Activated CD4-positive, alpha-beta T cell treated with anti-CD3 and anti-CD28 coated beads, Interleukin-2, amount 50 U/mL, for 24 hours (primary cell): ENCODE data around the gene NAA40.
"Not testable (repeated sequence)": the region's sequence is repeated elsewhere in the genome, so short reads cannot be mapped to it uniquely, and the experiment has no call there.

Experiments
- DNase-seq, 2 donors: peaks; one replicate each; pipeline ENCODE4 v3.0.0-alpha.2; 2020; ENCODE audit warnings: low read depth in 1 of 2, low spot score in 1 of 2

NAA40 gene

DNA sequence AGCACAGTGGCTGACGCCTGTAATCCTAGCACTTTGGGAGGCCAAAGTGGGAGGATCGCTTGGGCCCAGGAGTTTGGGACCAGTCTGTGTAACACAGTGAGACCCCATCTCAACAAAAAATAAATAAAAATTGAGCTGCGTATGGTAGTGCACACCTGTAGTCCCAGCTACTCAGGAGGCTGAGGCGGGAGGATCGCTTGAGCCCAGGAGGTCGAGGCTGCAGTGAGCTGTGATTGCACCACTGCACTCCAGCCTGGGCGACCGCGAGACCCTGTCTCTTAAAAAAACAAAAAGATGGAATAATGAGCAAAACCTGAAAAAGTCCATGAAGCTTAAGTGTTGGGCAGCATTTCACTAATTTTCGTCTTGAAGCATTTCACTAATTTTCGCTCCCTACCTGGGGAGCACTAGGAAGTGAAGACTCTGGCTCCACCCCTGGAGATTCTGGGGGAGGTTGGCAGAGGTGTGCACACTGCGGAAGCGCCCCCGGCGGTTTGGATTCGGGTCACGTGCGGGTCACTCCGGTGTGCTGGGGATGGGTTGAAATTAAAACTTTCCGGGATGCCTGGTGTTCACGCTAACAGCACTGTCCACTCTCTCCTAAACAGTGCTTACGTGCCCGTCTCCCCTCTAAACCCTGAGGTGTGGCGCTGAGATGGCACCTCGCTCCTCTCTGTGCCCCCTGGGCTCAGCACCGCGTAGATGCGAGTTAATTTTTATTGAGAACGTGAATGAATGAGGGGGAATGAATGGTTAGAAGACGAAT is 906 bp upstream of the NAA40 start:
- no peak for DNase-seq

DNA sequence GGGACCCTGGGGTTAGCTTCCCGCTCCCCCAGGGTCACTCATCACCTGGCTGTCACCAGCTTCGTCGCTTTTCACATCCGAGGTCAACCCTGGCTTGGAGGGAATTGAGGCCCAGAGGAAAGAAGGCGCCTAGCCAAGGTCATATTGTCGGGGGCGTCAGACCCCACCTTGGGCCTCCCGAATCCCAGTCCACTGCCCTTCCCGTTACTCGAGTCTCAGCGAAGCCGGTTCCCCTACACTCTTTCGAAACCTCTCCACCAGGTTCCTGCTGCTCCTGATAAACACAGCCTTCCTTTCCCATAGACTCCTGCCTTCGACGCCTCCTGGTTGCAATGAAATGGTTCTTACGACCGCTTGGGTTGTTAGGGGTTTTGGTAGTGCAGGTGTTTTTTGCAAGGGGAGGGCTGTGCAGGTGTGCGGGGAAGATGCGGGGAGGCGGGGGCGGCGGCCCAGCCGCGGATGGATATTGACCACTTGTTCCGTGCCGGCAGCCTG is 642 bp downstream of the NAA40 start:
- DNase-seq: no peak

DNA sequence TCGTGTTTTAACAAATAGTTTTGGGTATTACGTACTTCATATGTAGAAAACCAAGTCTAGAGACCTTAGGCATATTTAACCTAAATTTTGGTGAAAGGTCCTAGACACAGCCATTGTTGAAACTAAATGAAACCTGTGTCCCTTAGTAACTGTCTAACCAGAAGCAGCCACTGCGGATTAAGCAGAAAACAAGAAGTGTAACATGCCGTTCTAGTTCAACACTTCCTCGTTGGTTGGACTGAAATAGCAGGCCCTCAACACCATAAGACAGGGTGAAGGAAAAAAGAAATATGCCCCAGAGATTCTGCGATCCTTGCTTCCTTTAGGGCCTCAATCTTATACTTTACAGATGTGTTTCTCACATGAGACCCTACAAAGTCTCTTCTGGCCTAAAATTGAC is 2.0 kb downstream of the NAA40 start:
- DNase-seq: no peak

DNA sequence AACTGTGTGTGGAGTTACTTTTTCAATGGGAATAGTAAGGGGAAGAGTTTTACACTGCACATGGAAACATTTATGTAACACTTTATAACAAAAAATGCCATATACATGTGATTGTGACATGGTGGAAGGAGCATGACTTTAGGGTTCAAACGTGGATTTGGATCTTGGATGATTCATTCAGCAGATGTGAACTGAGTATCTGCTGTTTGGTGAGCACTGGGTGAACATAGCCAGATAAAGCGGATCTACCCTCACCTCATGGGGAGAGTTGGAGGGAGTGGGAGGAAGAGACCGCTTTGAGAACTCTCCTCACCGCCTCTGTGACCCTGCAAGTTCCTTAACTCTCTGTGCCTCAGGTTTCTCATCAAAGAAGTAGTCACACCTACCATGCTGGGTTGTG is 3.1 kb downstream of the NAA40 start:
- no peak for DNase-seq

DNA sequence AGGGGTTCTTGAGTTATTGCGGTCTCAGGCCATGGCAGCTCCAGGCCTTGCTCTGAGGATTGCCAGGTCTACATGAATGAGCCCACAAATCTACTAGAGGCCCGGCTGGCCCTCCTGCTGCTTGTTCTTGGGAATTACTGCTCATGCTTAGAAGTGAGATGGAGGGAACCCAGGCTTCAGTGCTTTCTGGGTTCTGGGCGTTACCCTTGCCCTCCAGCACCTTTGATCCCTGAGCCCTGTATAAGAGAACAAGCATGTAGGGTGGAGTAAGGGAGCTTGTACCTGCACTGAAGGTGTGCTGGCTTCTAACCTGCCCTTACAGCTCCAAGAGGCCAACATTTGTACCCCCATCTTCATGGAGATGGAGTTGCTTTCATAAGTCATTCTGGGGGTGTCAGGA is 4.0 kb downstream of the NAA40 start:
- DNase-seq: no peak

DNA sequence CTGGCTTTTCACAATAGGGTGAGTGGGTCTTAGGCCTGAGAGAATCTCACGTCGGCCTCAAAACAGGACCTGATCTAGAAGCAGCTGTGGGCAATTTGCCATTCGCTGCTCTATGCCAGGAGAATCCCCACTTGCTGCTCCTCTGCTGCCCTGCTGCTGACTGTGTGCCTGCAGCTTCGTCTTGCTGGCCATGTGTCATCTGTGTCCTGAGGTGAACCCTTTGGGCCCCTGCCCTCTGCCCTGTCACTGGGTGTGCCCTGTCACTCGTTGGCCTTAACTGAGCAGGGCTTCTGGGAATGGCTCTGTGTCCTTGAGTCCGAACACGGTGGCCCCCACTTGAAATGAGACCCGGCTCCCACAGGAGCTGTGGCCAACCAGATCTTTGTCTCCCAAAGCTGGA is 6.2 kb downstream of the NAA40 start:
- no peak for DNase-seq

DNA sequence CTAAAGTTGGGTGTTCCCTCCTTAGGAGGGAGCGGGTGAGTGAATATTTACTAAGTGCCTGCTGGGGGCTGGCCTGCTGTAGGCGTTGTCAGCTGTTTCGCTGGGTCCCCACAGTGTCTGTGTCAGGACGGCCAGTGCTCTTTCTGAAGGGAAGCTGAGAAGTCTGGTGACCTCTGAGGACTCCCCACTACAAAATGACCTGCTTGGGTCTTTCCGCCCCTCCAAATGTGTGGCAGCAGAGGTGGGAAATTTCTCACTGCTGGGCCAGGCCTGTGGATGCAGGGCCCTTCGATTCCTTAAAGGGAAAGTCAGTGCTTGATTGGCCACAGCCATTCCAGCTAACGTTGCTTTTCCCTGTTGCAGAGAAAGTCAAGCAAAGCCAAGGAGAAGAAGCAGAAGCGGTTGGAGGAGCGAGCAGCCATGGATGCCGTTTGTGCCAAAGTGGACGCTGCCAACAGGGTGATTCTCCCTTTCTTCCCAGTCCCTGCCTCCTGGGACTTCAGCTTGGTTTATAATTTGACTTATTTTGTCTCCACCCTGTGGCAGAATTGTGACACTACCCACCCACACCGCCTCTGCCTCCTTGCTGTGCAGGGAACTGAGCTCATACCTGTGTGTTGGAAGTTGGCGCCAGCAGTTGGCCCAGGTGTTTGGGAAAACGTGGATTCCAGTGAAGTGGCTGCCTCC is 6.8 kb downstream of the NAA40 start:
- DNase-seq: peak in 1 of 2 donors; percentile 37

DNA sequence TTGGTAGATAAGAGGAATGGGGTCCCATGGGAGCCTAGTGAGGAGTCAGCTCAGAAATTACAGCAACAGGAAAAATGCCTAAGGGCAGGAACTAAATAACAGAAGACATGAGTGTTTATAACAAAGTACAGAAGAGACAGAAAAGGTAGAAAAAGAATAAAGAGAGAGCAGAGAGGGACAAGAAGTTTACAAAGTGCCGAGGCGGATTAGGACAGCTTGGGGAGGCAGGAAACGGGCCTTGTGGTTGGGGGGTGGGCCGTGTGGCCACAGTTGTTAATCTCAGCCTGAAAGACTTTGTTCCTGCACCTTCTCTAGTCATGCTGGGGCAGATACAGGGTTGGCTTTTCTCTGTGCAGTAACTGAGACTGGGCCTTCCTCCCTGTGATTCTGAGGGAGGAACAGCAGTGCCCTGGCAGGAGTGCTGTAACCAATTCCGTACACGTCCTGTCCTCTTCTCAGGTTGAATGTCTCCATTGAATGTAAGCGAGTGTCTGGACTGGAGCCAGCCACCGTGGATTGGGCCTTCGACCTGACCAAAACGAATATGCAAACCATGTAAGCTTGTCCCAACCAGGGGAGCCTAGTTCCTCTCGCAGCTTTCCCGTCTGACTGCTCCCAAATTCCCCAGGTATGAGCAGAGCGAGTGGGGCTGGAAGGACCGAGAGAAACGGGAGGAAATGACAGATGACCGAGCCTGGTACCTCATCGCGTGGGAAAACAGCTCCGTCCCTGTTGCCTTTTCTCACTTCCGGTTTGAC is 13.2 kb downstream of the NAA40 start:
- no peak for DNase-seq

DNA sequence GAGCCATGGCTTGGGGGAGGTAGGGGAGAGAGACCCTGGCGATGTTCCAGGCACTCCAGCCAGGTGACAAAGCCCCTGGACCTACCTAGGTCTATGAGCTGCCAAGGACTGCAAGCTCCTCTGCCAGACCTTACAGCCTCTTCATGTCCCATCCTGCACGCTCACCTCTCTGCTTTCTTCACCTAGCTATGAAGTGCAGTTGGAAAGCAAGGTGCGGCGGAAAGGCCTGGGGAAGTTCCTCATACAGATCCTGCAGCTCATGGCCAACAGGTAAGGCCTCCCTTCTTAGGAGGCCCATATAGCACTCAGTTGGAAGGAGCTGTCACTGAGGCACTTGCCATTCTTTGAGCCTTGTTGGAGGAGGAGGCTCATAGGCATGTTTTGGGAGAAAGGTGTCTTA is 13.8 kb downstream of the NAA40 start:
- DNase-seq: no peak

DNA sequence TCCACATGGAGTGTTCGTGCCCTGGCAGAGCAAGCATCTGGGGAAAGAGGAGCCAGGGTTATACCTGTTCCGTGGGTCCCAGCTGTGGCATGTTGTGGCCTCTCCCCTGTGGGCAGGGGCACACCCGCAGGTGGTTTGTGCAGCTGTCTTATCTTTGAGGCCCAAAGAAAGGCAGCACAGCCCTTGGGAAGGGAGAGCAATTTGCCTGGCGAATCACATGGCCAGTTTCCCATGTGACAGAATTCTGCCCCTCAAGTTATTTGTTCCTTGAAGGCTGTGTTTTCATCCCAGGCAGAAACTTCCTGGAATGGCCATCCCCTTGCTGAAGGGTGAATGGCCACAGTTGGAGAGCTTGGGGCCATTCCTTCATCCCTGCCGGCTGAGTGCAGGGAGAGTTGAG is 19.2 kb downstream of the NAA40 start:
- no peak for DNase-seq

DNA sequence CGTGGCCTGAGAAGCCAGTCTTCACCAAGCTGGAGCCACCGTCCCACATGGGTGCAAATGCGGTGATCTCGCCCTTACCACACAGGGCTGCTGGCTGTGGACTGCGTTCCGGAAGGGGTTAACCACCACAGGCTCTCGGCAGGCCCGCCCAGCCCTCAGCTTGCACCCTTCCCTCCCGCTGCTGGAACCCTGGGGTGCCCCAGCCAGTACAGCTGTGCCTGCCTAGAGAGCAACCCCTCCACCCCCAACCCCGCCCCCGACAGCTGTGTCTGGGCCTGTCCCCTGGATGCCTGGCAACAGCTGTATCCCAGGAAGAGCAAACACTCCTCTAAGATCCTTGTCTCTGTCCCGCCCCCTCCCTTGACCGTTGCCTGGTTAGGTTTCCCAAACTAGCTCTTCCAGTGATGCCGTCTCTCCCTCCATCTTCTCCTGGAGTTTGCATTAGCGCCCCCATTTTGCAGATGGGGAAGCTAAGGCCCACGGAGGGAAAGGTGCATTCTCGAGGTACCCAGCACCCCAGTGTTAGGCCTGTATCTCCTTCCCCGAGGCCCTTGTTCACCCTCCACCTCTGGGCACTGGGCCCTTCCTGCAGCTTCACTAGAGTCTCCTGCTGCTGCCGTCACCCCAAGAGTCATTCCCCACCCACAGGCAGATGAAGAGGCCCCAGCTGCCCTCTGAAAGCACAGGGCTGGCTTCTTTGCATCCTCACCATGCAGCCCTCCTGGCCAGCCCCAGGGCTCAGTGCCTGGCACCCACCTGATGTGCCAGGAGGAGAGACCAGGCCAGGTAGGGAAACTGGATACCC is 23.0 kb downstream of the NAA40 start:
- DNase-seq: no peak

DNA sequence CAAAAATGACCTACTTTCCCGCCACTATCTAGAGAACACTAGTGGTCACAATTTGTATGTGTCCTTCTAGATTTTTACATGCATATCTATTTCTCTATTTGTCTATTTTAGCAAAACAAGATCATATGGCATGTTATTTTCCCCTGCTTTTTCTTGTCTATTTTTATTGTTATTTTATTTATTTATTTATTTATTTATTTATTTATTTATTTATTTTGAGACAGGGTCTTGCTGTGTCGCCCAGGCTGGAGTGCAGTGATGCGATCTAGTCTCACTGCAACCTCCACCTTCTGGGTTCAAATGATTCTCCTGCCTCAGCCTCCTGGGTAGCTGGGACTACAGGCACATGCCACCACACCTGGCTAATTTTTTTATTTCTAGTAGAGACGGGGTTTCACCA is 25.1 kb downstream of the NAA40 start:
- not testable (repeated sequence) for DNase-seq

DNA sequence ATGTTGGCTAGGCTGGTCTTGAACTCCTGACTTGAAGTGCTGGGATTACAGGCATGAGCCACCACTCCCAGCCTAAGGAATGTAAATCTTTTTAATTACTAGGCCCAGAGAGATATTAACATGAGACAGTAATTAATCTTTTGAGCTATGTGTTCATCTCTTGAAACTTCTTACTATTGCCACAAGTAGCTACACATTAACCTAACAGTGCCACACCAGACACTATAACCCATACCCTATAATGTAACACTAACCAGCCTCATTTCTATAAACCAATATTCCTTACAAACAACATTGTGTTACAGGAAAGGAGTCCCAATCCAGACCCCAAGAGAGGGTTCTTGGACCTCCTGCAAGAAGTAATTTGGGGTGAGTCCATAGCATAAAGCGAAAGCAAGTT is 27.6 kb downstream of the NAA40 start:
- DNase-seq: no peak

DNA sequence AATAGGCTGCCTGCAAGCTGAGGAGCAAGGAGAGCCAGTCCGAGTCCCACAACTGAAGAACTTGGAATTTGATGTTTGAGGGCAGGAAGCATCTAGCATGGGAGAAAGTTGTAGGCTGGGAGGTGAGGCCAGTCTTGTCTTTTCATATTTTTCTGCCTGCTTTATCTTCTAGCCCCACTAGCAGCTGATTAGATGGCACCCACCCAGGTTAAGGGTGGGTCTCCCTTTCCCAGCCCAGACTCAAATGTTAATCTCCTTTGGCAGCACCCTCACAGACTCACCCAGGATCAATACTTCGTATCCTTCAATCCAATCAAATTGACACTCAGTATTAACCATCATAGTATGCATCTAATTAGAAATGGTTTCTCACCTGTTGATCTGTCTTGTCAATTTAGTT is 30.7 kb downstream of the NAA40 start:
- DNase-seq: no peak

DNA sequence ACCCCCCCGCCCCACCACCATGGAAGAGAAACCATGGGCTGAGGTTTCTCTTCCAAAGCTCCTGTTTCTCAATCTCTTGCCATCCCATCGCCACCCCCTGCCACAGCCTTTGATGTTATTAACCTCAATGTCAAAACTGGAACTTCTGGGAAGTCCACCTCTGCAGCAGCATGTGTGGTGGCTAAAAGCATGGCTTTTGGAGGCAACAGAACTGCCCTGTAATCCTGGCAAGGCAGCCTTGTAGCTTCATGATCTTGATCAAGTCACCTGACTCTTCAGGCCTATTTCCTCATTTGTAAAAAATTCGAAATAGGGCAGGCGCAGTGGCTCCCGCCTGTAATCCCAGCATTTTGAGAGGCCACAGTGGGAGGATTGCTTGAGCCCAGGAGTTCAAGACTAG is 32.1 kb downstream of the NAA40 start:
- no peak for DNase-seq

DNA sequence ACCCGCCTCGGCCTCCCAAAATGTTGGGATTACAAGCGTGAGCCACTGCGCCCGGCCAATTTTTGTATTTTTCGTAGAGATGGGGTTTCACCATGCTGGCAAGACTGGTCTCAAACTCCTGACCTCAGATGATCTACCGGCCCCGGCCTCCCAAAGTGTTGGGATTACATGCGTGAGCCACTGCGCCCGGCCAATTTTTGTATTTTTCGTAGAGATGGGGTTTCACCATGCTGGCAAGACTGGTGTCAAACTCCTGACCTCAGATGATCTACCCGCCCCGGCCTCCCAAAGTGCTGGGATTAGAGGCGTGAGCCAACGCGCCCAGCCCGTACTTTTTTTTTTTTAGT is 35.1 kb downstream of the NAA40 start:
- DNase-seq: not testable (repeated sequence)

DNA sequence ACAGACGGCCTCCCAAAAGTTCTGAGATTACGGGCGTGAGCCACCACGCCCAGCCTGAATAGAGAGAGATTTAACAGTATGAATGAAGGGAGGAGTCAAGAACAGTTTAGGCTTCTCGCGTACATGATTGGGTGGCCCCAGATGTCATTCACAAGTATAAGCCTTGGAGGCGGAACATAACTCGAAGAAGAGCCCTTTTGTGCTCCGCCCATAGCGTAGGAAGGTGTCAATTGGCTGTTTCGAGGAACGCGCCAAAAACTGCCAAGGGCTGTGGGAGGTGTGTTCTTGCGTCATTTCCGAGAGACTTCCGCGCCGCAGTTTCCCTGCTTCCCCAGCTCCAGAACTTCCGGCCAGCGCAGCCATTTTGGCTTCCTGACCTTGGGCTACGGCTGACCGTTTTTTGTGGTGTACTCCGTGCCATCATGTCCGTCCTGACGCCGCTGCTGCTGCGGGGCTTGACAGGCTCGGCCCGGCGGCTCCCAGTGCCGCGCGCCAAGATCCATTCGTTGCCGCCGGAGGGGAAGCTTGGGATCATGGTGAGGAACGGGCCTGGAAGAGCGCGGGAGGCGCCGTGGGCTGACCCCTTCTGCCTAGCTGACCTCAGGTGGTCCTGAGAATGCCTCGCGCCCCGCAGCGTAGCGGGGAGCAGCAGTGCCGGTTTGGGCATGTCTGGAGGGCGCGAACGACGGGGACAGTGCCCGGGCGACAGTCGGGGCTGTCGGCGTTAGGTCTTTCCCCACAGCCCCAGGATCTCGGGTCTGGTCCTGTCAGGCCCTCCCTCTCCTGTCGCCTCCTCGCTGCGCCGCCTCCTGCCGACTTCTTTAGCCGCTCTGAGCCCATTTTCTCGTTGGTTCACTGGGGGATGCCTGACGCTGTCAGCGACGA is 35.7 kb downstream of the NAA40 start, which contains the start of gene COX8A:
Gene COX8A (plus strand): TSS at position 362 of the 885 bp plus-strand sequence. CDS start 61 bp downstream, at position 423.
- DNase-seq: peak; percentile 71 to 96

DNA sequence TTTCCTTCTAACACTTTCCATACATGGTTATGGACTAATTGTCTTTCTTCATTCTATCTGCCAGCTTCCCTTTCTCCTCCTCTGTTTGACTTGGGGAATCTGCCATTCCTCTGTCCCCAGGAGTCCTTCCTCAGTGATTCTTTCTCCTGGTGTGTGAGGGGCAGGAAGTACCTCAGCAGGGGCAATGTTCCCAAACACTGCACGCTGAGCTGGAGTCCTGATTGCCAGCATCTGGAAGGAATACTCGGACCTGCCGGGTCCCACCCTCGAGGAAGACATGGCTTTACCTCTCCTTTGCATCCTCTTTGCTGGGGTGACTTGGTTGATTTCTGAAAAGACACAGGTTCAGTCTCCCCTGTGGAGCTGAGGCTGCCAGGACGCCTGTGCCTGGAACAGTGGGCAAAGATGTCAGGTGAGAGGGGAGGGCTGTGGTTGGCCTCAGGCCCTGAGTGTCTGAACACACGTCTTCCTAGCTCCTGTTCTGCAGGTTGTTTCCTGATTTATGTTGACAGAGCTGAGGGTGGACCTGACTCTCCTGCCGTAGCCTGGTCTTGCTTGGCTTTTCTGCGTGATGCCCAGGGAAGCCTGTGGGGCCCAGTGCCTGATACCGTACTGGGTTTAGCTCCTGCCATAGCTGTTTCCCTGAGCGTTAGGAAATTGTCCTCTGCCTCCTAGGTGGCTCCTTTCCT is 39.9 kb downstream of the NAA40 start:
- no peak for DNase-seq

DNA sequence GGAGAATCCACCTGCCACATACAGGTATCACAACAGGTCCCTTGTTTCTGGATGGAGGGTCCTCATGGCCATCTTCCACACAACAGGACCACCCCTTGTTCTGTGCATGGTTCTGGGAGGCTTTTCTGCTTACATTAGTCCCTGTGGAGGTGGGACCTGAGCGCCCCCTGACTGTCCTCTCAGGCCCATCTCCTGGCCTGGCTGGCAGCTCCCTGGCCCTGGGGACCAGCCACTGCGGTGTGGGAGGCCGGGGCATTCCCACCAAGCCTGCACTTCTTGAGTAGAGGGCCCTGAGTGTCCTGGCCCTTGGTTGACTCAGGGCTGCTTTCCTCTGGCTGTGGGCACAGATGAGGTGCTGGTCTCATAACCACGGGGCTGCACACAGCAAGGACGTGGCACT is 40.6 kb downstream of the NAA40 start:
- no peak for DNase-seq

DNA sequence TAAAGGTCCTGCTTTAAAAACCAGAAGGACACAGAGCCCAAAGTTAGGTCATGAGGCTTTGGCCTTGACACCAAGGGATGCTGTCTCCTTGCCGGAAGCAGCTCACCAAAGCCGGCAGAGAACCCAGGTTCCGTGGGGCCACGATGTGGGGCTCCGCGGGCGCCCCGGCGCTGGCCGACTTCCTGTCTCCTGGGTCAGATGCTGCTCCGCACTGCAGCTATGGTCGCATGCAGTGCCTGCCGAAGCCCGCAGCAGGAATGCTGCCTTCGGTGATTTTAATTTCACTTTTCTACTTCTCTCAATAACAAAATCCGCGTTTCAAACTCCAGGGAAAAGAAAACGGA is 47.0 kb downstream of the NAA40 start:
- DNase-seq: peak; percentile 38 to 54
